HG03064 (cell line): ENCODE data around the gene STXBP6.

Source experiments
- ATAC-seq: cut with Tn5 transposase; IDR thresholded peaks from one replicate; pipeline ENCODE4 v1.9.1; 2021; ENCODE audit warnings: low read depth; ENCODE audit not compliant: unreplicated experiment

STXBP6 gene

GRCh38 chr14:25019892-25020291 lies 30.1 kb downstream of the STXBP6 start:
- no peak for ATAC-seq

GRCh38 chr14:25017562-25017961 lies 32.4 kb downstream of the STXBP6 start:
- no peak for ATAC-seq

DNA sequence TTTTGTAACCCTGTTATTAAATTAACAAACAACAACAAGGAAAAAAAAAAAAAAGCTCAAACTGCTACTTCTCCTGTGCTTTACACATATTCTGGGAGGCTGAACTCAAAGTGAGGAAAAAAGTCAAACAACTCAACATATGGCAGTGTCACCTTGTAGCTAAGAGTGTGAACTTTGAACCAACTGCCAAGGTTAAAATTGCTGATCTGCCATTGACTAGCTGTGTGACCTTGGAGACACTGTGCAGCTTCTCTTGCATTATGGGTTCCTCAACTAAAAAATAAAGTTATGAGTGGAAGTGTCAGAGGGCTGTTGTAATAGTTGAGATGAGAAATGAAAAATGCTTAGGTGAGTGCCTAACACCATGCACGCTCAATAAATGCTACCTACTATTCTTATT lies 34.2 kb downstream of the STXBP6 start:
- ATAC-seq, result no peak

GRCh38 chr14:25014440-25014839 lies 35.5 kb downstream of the STXBP6 start:
- ATAC-seq, result no peak

GRCh38 chr14:25011095-25011494 lies 38.9 kb downstream of the STXBP6 start:
- ATAC-seq, result no peak

- no peak for ATAC-seq
These were observed 39.5 kb downstream of the STXBP6 start for GRCh38 chr14:25010471-25010870.

DNA sequence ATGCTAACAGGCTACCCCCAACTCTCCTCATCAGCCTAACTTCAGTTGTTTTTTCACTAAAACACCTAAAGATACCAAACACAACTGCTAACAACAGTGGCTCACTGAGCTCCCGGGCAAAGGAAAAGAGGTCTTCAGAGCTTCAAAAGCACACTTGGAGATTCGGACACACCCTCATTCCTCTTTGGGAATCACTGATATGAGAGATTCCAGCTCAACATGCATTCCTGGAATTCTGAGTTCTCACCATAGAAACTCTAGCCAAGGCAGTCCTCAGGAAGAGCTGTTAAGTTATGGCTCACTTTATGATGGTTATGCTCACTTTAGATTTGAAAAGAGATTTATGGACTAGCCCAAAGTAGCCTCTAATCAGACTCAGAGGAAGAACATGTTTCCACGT lies 40.1 kb downstream of the STXBP6 start:
- ATAC-seq, result no peak

DNA sequence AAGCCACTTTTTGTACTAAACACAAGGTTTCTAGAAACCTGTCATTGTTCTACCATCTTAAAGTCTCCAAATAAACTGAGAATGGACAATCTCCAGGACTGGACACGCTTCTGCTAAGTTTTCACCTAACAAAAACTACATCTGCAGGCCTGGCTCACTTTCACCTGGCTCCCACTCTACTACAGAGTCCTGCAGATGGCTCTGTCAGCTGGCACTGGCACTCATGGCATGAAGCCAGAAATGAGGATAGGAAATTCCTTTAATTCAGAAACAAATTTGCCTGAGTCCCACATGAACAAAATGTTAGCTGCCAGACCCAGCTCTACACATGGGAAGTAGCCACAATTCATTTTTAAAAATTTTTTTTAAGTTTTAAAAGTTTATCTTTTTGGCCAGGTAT lies 42.1 kb downstream of the STXBP6 start:
- no peak for ATAC-seq

DNA sequence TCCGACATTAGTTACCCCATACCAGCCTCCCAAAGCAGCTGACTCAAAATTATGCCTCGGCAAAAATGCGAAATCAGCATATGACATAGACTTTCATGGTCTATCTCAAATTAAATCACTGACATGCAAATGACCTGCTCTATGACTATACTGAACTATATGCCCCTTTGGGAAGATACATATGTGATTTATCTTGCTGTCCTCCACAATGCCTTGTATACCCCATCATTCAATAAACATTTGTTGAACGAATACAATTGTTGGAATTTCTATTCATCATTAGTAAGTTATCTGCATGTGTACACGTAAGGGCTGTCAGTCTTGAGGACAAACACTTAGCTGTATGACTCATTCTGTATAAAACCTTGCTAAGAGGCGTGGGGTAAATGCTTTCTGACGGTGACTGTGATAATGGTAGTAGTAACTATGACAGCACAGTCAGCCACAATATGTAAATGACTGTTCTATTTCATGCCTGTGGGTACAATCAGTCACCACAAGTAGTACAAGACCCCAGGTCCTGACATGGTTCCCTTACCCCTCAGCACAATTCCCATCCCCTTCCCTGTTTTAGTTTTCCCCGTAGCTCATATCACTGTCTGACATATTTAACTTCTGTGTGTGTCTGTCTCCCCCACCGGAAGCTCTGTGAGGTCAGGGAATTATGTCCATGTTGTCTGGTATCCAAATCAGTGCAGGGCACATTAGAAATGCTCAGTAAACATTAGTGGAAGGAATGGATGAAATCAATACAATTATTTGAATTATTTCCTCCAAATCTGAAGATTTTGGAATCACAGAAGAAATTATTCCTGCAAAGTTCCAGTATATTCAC lies 42.8 kb downstream of the STXBP6 start:
- no peak for ATAC-seq

GRCh38 chr14:25006031-25006430 lies 43.9 kb downstream of the STXBP6 start:
- ATAC-seq, result no peak

GRCh38 chr14:25004389-25004809 lies 45.5 kb downstream of the STXBP6 start:
- ATAC-seq, result no peak

GRCh38 chr14:25003537-25003936 lies 46.4 kb downstream of the STXBP6 start:
- ATAC-seq, result no peak

GRCh38 chr14:25001601-25002000 lies 48.3 kb downstream of the STXBP6 start:
- no peak for ATAC-seq

- ATAC-seq, result no peak
These were observed 48.8 kb downstream of the STXBP6 start for GRCh38 chr14:25001156-25001555.

DNA sequence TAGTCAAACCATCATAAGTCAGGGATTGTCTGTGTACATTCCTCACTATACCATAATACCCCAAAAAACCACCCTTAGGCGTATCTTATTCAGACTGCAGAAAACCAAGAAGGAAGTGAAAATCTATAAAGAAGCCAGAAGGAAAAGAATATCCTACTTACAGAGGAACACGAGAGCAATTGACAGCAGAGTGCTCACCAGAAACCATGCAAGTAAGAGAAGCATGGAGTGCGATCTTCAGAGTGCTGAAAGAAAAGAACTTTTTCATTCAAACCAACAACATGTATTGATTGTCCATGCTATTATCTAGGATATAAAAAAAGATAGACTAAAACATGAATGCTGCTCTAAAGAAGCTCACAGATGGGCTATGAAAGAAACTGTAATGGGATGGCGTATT lies 50.8 kb downstream of the STXBP6 start:
- no peak for ATAC-seq

GRCh38 chr14:24996930-24997725 lies 52.8 kb downstream of the STXBP6 start:
- no peak for ATAC-seq

GRCh38 chr14:24995016-24995415 lies 54.9 kb downstream of the STXBP6 start:
- no peak for ATAC-seq

GRCh38 chr14:24993631-24994030 lies 56.3 kb downstream of the STXBP6 start:
- ATAC-seq, result no peak

- no peak for ATAC-seq
These were observed 57.2 kb downstream of the STXBP6 start for GRCh38 chr14:24992624-24993360.

DNA sequence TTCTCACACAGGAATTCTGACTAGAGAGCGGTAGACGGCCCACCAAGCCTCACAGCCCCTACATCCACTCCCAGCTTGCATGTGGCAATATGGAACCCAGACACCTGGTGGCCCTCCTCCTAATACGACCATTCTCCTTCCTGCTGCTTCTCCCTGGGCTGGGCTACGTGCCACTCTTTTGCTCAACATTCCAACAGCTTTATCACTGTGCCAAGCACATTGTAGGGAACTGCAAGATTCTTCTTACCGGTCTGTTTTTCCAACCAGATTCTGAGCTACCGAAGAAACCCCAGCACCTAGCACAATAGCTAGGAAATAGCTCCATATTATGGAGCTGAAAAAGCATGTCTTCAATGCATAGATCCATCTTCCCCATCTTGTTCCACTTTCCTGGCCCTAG lies 58.1 kb downstream of the STXBP6 start:
- ATAC-seq, result no peak

GRCh38 chr14:24991288-24991687 lies 58.7 kb downstream of the STXBP6 start:
- no peak for ATAC-seq
